Vagina (tissue), 2 donors: Measurements from ENCODE around the gene LMX1B. TPM values are rescaled to one million over a fixed set of nuclear protein-coding genes. Genes with fewer than 3 reads are reported as not detected.

Experiments
- DNase-seq, 2 donors: peaks; one replicate each; pipeline ENCODE4 v3.0.0-alpha.2; 2017; ENCODE audit errors: extremely low spot score in 2 of 2
- H3K27ac ChIP-seq: fragments of 200-600 bp; sonication (generic); one replicate; pipeline ENCODE4 v1.5.1; 2019
- H3K27me3 ChIP-seq: fragments of 200-600 bp; sonication (generic); one replicate; pipeline ENCODE4 v1.5.1; 2019
- H3K36me3 ChIP-seq, 2 donors: fragments of 200-600 bp; sonication (generic); one replicate each; pipeline ENCODE4 v1.5.1; 2017 to 2019
- H3K4me1 ChIP-seq: fragments of 200-600 bp; sonication (generic); one replicate; pipeline ENCODE4 v1.5.1; 2019
- H3K4me3 ChIP-seq, 2 donors: fragments of 200-600 bp; sonication (generic); 1 replicate in 1 of 2; 2 replicates in 1 of 2; pipeline ENCODE4 v1.5.1; 2016 to 2019
- H3K9me3 ChIP-seq: fragments of 200-600 bp; sonication (generic); one replicate; pipeline ENCODE4 v1.5.1; 2019
- CTCF ChIP-seq, 3 experiments: fragments of 450-650 bp in 2 of 3; fragments of 200-600 bp in 1 of 3; sonication (generic) in 1 of 3; IDR thresholded peaks; one replicate each; pipeline ENCODE4 v1.5.1; 2017 to 2019; ENCODE audit warnings: antibody characterized with exemption in 3 of 3, mild to moderate bottlenecking in 2 of 3, moderate library complexity in 2 of 3
- POLR2A ChIP-seq, 2 donors: fragments of 450-650 bp; IDR thresholded peaks; one replicate each; pipeline ENCODE4 v1.6.1; 2017; ENCODE audit warnings: antibody characterized with exemption in 2 of 2, mild to moderate bottlenecking in 2 of 2, moderate library complexity in 2 of 2
- POLR2AphosphoS5 ChIP-seq, 2 donors: sonication (generic); formaldehyde crosslinking; IDR thresholded peaks; one replicate each; pipeline ENCODE4 v1.9.0; 2017; ENCODE audit warnings: antibody characterized with exemption in 2 of 2, mild to moderate bottlenecking in 2 of 2, low read depth in 1 of 2; ENCODE audit not compliant: insufficient read depth in 1 of 2
- intact Hi-C: fragments of 100-400 bp; cut with DNase I; formaldehyde crosslinking; loops from one replicate; pipeline ENCODE4 v1.15.1; 2023
- total RNA-seq: library from RNA; depleted of rRNA; stranded (reverse); fragments of >200 nt; gene quantifications from one replicate; pipeline ENCODE4 v1.2.3, GENCODE V29; 2016

LMX1B gene
- total RNA-seq, 1 donor from 2014 or later, result not detected

- intact Hi-C loops, result no loop called here
- H3K36me3 ChIP-seq, result no peaks in the 10 kb centered on the region
- no peak for DNase-seq
- no peaks in the 10 kb centered on the region for H3K9me3 ChIP-seq
- TF ChIP-seq POLR2AphosphoS5 (IDR thresholded peaks at IDR 0.05; ENCODE audit: insufficient read depth in 1 of 2, low read depth in 1 of 2), result no peak
- TF ChIP-seq POLR2A (IDR thresholded peaks at IDR 0.05), result no peak
- TF ChIP-seq CTCF (IDR thresholded peaks at IDR 0.05), result no peak
- H3K4me1 ChIP-seq, result no peaks in the 10 kb centered on the region
- no peak overlapping the region for H3K4me3 ChIP-seq
- H3K27me3 ChIP-seq, result peaks cover 9% of the 10 kb centered on the region
- no peak overlapping the region for H3K27ac ChIP-seq
These were observed 63.7 kb downstream of the LMX1B start for GRCh38 chr9:126677188-126678084.

- Histone ChIP-seq H3K27me3 (peaks cover 1% of the 10 kb centered on the region), H3K36me3 (no peaks in the 10 kb centered on the region), H3K27ac (no peak overlapping the region), H3K9me3 (no peaks in the 10 kb centered on the region), H3K4me3 (no peak overlapping the region), H3K4me1 (peaks cover 5% of the 10 kb centered on the region)
- intact Hi-C loops, result no loop called here
- no peak for DNase-seq
- TF ChIP-seq POLR2AphosphoS5 (IDR thresholded peaks at IDR 0.05; ENCODE audit: insufficient read depth in 1 of 2, low read depth in 1 of 2) (no peak), POLR2A (IDR thresholded peaks at IDR 0.05) (no peak), CTCF (IDR thresholded peaks at IDR 0.05) (no peak)
These were observed 65.3 kb downstream of the LMX1B start for GRCh38 chr9:126678989-126679388.

- no peak overlapping the region for H3K27ac ChIP-seq
- no peak overlapping the region for H3K4me3 ChIP-seq
- H3K36me3 ChIP-seq, result no peaks in the 10 kb centered on the region
- no peak for TF ChIP-seq CTCF (IDR thresholded peaks at IDR 0.05)
- TF ChIP-seq POLR2A (IDR thresholded peaks at IDR 0.05), result no peak
- TF ChIP-seq POLR2AphosphoS5 (IDR thresholded peaks at IDR 0.05; ENCODE audit: insufficient read depth in 1 of 2, low read depth in 1 of 2), result no peak
- no peak for DNase-seq
- peaks cover 7% of the 10 kb centered on the region for H3K27me3 ChIP-seq
- intact Hi-C loops, result no loop called here
- no peaks in the 10 kb centered on the region for H3K9me3 ChIP-seq
- H3K4me1 ChIP-seq, result peaks cover 5% of the 10 kb centered on the region
These were observed 67.6 kb downstream of the LMX1B start for GRCh38 chr9:126681336-126681735.

- Histone ChIP-seq H3K27me3 (peaks cover 7% of the 10 kb centered on the region), H3K36me3 (no peaks in the 10 kb centered on the region)
- no peak for DNase-seq
These were observed 68.5 kb downstream of the LMX1B start for GRCh38 chr9:126682113-126682810.

More at GRCh38 chr9:126682113-126682810, 68.5 kb downstream of the LMX1B start:
- TF ChIP-seq POLR2A (IDR thresholded peaks at IDR 0.05), result no peak
- TF ChIP-seq CTCF (IDR thresholded peaks at IDR 0.05), result no peak
- TF ChIP-seq POLR2AphosphoS5 (IDR thresholded peaks at IDR 0.05; ENCODE audit: insufficient read depth in 1 of 2, low read depth in 1 of 2), result no peak
- intact Hi-C loops, result no loop called here
- peaks cover 5% of the 10 kb centered on the region for H3K4me1 ChIP-seq
- H3K27ac ChIP-seq, result no peak overlapping the region
- H3K9me3 ChIP-seq, result no peaks in the 10 kb centered on the region
- no peak overlapping the region for H3K4me3 ChIP-seq
